Activated CD4-positive, alpha-beta T cell treated with anti-CD3 and anti-CD28 coated beads, Interleukin-2, amount 10 ng/mL, durations not matched to agents 7 days and 5 days (primary cell): Measurements from ENCODE around the gene PIK3R3. TPM values are rescaled to one million over a fixed set of nuclear protein-coding genes. Genes with fewer than 3 reads are reported as not detected.

Experiments used
- CTCF ChIA-PET: fragments of 350-600 bp; sonication (Branson Sonifier 250); formaldehyde crosslinking; loops from one replicate; lab custom pipeline; 2021; ENCODE audit warnings: antibody characterized with exemption; lab: Charles Lee
- POLR2A ChIA-PET: fragments of 350-600 bp; sonication (Branson Sonifier 250); formaldehyde crosslinking; loops from one replicate; lab custom pipeline; 2021; ENCODE audit warnings: antibody characterized with exemption; lab: Charles Lee
- DNase-seq: peaks from one replicate; pipeline ENCODE4 v3.0.0-alpha.2; 2020
- H3K27ac Mint-ChIP-seq: one replicate; pipeline ENCODE4 v1.8.0; 2021; ENCODE audit warnings: mild to moderate bottlenecking, moderate library complexity, mixed read lengths
- H3K27me3 Mint-ChIP-seq: one replicate; pipeline ENCODE4 v1.8.0; 2021; ENCODE audit warnings: mixed read lengths
- H3K36me3 Mint-ChIP-seq: one replicate; pipeline ENCODE4 v1.8.0; 2021; ENCODE audit warnings: low read depth, mixed read lengths
- H3K4me1 Mint-ChIP-seq: one replicate; pipeline ENCODE4 v1.8.0; 2021; ENCODE audit warnings: mixed read lengths
- H3K4me3 Mint-ChIP-seq: one replicate; pipeline ENCODE4 v1.8.0; 2021; ENCODE audit warnings: mild to moderate bottlenecking, moderate library complexity, mixed read lengths
- H3K9me3 Mint-ChIP-seq: one replicate; pipeline ENCODE4 v1.8.0; 2021; ENCODE audit warnings: mixed read lengths
- total RNA-seq, 2 experiments: library from RNA; stranded (reverse); gene quantifications; one replicate each; pipeline ENCODE4 v1.2.3, GENCODE V29; 2021

The PIK3R3 gene
- total RNA-seq, 2 experiments from 2014 or later, result 3.5 to 3.9 TPM

- Mint-ChIP-seq H3K27ac (no peak overlapping the region), H3K4me3 (no peak overlapping the region), H3K36me3 (no peaks in the 10 kb centered on the region), H3K27me3 (peaks cover 12% of the 10 kb centered on the region), H3K9me3 (no peaks in the 10 kb centered on the region), H3K4me1 (peaks cover 17% of the 10 kb centered on the region)
- POLR2A ChIA-PET, result no interaction called here
- CTCF ChIA-PET, result no interaction called here
- no peak for DNase-seq
Observed at GRCh38 chr1:46171351-46171750, 38.9 kb upstream of the PIK3R3 start.

DNA sequence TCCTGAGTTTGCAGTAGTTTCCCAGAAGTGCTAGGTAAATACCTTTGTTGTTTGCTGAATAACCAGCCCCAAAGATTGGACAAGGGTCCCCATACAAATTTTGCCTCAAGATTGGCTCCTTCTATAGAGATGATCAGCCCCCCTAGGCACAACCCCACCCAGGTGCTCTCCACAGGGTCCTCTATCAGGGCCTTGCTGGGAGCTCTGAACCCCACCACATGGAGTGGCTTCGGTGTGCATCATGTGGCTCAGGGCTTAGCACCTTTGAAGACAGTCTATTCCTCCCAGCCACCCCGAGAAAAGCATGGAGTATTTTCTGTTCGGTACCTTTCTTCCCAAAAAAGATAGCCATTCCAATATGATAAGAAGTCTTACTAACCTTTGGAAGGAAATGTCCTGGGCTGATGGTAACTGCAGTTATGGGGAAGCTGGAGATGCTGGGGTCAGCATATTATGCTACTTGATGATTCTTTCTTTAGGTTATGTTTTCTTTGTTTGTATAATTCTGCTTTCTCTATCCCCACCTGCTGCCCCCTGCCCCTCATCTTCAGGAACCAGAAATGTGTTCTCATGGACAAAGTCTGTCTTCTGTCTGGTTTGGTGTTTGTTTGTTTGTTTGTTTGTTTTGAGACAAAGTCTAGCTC lies 37.5 kb upstream of the PIK3R3 start:
- H3K4me1 Mint-ChIP-seq, result peaks cover 19% of the 10 kb centered on the region
- no peak for DNase-seq
- POLR2A ChIA-PET, result no interaction called here
- H3K36me3 Mint-ChIP-seq, result no peaks in the 10 kb centered on the region
- H3K27ac Mint-ChIP-seq, result no peak overlapping the region
- no peaks in the 10 kb centered on the region for H3K9me3 Mint-ChIP-seq
- CTCF ChIA-PET, result no interaction called here
- H3K27me3 Mint-ChIP-seq, result peaks cover 12% of the 10 kb centered on the region
- H3K4me3 Mint-ChIP-seq, result no peak overlapping the region

GRCh38 chr1:46168477-46168876 lies 36.0 kb upstream of the PIK3R3 start:
- H3K36me3 Mint-ChIP-seq, result no peaks in the 10 kb centered on the region
- no peaks in the 10 kb centered on the region for H3K9me3 Mint-ChIP-seq
- H3K27ac Mint-ChIP-seq, result no peak overlapping the region
- peaks cover 12% of the 10 kb centered on the region for H3K27me3 Mint-ChIP-seq
- POLR2A ChIA-PET, result interaction anchor here (0.7 kb wide), 1 partner anchor 105 kb away, joined by 3 read pairs; no protein-coding TSS in a partner anchor
- no peak overlapping the region for H3K4me3 Mint-ChIP-seq
- CTCF ChIA-PET, result interaction anchor here (0.7 to 0.8 kb wide), 2 partner anchors 36 to 135 kb away, joined by 3 to 4 read pairs; partner anchors contain the start of gene PIK3R3
- DNase-seq, result no peak
- peaks cover 19% of the 10 kb centered on the region for H3K4me1 Mint-ChIP-seq

DNA sequence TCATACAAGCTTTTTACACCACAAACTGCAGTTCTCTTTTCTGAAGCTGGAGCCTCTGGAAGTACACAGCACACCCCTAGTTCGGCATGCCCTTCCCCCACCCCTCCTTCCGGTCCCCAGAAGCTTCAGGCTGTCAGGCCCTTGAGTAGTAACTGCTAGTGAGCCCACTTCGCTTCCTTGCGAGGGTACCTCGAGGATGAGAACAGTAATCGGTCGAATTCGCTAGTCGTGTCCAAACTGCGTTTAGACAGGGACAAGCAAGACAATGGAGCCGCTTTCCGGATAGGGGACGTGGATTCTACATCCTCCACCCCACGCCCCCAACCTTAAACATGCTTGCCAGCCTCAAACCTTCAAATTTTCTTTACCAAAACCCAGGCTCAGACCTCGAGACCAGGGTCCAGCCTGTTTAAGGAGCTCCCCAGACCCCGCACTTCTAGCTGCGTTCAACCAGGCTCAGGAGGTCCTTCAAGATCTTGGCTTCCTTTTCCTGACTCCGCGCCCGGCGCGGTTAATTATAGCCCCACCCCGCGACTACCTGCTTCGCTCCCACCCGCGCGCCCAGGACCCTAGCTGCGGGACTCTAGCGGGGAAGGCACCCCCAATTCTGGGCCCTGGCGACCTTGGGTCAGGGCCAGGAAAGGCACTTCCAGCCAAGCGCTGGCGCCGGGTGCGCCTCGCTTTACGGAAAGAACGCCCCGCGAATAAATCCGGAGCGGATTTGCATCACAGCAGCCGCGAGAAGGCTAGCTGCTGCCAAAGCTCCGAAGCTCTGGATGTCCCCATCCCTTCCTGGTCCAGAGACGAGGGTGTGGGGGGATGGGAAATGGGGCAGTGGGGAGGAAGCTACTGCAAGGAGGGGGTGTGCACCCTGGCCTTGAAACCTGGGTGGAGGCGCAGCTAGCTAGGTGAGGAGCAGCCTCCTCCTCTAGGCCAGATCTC lies 34.4 kb upstream of the PIK3R3 start:
- Mint-ChIP-seq H3K36me3 (no peaks in the 10 kb centered on the region), H3K4me1 (peaks cover 19% of the 10 kb centered on the region), H3K4me3 (peak overlapping the region; percentile 76), H3K9me3 (no peaks in the 10 kb centered on the region), H3K27ac (peak overlapping the region; percentile 94), H3K27me3 (peaks cover 12% of the 10 kb centered on the region)
- ChIA-PET CTCF (interaction anchor here (0.7 to 1.4 kb wide), 5 partner anchors 9 to 132 kb away, joined by 3 to 5 read pairs (median 3); partner anchors contain the start of gene P3R3URF), POLR2A (no interaction called here)
- DNase-seq, result peak; percentile 56

DNA sequence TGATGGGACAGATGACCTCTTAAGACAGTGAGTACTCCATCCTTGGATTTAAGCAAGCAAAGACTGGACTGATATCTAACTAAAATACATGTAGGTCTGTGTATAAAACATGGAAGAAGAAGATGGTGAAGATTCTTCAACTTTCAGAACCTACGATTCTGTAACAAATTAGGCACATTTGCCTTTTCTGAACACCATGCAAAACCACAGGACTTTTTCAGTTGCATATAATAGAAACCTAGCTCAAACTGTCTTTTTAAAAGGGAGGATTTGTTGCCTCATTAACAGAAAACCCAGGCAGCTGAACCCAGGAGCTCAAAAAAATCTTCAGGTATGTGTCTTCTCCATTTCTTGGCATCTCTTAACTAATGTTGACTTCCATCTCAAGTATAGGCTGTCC lies 27.8 kb upstream of the PIK3R3 start:
- ChIA-PET CTCF (interaction anchor here (1.6 kb wide), 1 partner anchor 9 kb away, joined by 4 read pairs; no protein-coding TSS in a partner anchor), POLR2A (no interaction called here)
- peaks cover 5% of the 10 kb centered on the region for H3K27me3 Mint-ChIP-seq
- no peaks in the 10 kb centered on the region for H3K36me3 Mint-ChIP-seq
- H3K4me1 Mint-ChIP-seq, result no peaks in the 10 kb centered on the region
- no peak overlapping the region for H3K4me3 Mint-ChIP-seq
- H3K9me3 Mint-ChIP-seq, result no peaks in the 10 kb centered on the region
- no peak overlapping the region for H3K27ac Mint-ChIP-seq
- DNase-seq, result no peak

GRCh38 chr1:46159516-46159915 lies 27.1 kb upstream of the PIK3R3 start:
- no peaks in the 10 kb centered on the region for H3K9me3 Mint-ChIP-seq
- H3K27me3 Mint-ChIP-seq, result peaks cover 5% of the 10 kb centered on the region
- no peak overlapping the region for H3K27ac Mint-ChIP-seq
- POLR2A ChIA-PET, result no interaction called here
- CTCF ChIA-PET, result interaction anchor here (1.6 kb wide), 1 partner anchor 8 kb away, joined by 4 read pairs; no protein-coding TSS in a partner anchor
- H3K36me3 Mint-ChIP-seq, result no peaks in the 10 kb centered on the region
- no peak for DNase-seq
- H3K4me3 Mint-ChIP-seq, result no peak overlapping the region
- H3K4me1 Mint-ChIP-seq, result no peaks in the 10 kb centered on the region

DNA sequence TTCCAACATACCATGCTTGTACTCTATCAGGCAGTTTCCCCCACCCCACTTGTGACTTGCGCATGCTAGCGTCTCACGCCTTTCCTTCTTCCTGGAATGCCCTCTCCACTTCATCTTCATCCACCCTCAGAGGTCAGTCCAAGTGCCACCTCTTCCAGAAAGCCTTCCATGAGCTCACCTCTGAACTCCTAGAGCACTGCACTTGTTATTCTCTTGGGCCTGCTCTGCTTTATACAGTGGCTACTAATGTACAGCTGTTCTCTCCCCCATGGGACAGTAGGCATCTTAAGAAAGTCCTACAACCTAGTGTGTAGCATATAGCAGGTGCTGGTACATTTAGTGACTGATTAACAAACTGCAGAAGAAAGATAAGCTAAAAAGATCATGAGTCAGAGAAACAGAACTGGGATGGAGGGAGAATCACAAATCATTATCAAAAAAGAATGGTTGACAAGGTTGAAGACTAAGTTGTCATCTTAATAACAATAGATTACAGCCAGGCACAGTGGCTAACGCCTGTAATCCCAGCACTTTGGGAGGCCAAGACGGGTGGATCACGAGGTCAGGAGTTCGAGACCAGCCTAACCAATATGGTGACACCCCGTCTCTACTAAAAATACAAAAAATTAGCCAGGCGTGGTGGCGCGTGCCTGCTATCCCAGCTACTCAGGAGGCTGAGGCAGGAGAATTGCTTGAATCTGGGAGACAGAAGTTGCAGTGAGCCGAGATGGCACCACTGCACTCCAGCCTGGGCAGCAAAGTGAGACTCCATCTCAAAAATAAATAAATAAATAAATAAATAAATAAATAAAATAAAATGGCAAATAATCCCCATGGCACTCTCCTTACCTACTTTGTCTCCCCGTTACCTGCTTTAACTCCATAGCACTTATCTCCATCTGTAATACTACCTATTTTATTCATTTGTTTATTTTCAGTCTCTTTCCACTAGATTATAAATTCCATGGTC lies 26.2 kb upstream of the PIK3R3 start:
- ChIA-PET POLR2A (no interaction called here), CTCF (interaction anchor here (1.3 to 1.6 kb wide), 2 partner anchors 7 to 15 kb away, joined by 3 to 4 read pairs; no protein-coding TSS in a partner anchor)
- Mint-ChIP-seq H3K4me3 (no peak overlapping the region), H3K36me3 (no peaks in the 10 kb centered on the region), H3K4me1 (no peaks in the 10 kb centered on the region), H3K27me3 (peaks cover 5% of the 10 kb centered on the region), H3K9me3 (no peaks in the 10 kb centered on the region), H3K27ac (no peak overlapping the region)
- no peak for DNase-seq

DNA sequence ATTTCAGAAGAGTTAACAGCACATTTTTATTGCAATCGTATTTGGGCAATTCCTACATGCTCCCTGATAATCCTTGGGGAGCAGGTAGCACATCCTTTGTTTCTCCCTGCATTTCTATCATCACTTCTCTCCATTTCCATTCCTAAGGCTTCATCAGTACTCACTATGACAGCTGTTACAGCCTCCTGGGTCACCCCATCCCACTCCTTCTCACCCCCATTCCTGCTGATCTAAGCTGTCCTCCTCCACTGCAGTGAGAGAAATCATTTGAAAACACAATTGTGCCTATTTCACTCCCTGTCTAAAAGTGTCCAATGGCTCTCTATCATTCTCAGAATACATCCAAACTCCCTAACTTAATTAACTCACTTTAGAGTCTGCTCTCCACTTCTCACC lies 25.5 kb upstream of the PIK3R3 start:
- peaks cover 5% of the 10 kb centered on the region for H3K27me3 Mint-ChIP-seq
- H3K4me3 Mint-ChIP-seq, result no peak overlapping the region
- CTCF ChIA-PET, result interaction anchor here (1.3 kb wide), 1 partner anchor 14 kb away, joined by 3 read pairs; no protein-coding TSS in a partner anchor
- no peaks in the 10 kb centered on the region for H3K36me3 Mint-ChIP-seq
- H3K27ac Mint-ChIP-seq, result no peak overlapping the region
- DNase-seq, result no peak
- POLR2A ChIA-PET, result no interaction called here
- H3K4me1 Mint-ChIP-seq, result no peaks in the 10 kb centered on the region
- no peaks in the 10 kb centered on the region for H3K9me3 Mint-ChIP-seq

DNA sequence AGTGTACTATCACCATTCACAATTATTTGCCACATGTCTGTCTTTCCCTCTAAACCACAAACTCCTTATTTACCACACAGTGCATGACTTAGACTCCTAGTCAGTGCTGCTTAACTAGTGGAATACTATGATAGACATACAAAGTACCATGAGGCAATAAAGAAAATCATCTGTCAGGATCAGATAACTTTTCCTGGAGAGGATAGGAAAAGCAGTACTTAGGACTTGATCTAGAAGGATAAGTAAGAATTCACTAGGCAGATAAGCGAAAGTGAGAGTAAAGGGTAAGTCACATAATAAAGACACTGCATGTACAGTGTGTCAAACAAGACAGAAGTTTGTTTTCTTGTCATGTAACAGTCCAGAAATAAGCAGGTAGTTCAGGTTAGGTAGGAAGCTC lies 21.3 kb upstream of the PIK3R3 start:
- no peak for DNase-seq
- H3K9me3 Mint-ChIP-seq, result no peaks in the 10 kb centered on the region
- H3K27ac Mint-ChIP-seq, result no peak overlapping the region
- POLR2A ChIA-PET, result no interaction called here
- CTCF ChIA-PET, result no interaction called here
- H3K36me3 Mint-ChIP-seq, result no peaks in the 10 kb centered on the region
- H3K4me1 Mint-ChIP-seq, result no peaks in the 10 kb centered on the region
- no peaks in the 10 kb centered on the region for H3K27me3 Mint-ChIP-seq
- H3K4me3 Mint-ChIP-seq, result no peak overlapping the region

DNA sequence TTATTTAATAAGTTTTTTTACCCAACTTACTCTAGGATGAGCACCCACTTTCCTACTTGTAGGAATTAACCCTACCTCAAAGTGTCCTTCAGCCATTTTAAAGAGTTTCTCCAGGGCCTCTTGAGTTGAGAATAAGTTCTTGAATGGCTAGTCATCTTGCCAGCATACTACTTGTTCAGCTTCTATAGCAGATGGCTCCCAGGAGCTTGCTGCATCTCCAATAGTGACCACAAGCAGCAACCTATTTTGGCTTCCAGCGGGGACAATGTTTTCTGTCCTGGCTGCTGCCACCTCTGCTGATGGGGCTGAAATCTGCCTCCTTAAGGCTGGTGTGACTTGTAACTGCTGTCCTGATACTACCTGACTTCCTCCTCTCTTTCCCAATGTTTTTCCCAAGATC lies 20.8 kb upstream of the PIK3R3 start:
- Mint-ChIP-seq H3K27ac (no peak overlapping the region), H3K27me3 (no peaks in the 10 kb centered on the region), H3K36me3 (no peaks in the 10 kb centered on the region), H3K9me3 (no peaks in the 10 kb centered on the region), H3K4me3 (no peak overlapping the region), H3K4me1 (no peaks in the 10 kb centered on the region)
- ChIA-PET POLR2A (no interaction called here), CTCF (no interaction called here)
- DNase-seq, result no peak

DNA sequence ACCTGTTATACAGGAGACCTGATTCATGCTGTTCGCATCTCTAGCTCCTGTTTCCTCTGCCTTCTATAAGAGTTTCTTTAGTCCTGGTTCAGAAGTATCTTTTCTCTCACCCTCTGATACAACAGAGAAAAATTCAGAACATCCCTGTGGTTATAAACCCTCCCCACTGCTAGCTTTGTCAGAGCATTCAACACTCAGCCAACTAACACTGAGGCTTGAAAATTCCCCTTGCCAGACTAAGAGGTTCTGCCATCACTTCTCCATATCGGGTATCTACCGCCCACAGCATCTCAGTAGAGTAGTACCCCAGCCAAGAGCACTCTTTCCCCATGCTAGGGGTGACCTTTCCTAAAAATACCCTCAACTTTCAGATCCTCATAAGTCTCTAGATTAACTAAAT lies 19.6 kb upstream of the PIK3R3 start:
- no peak for DNase-seq
- Mint-ChIP-seq H3K27me3 (no peaks in the 10 kb centered on the region), H3K36me3 (no peaks in the 10 kb centered on the region), H3K4me3 (no peak overlapping the region), H3K4me1 (no peaks in the 10 kb centered on the region), H3K9me3 (no peaks in the 10 kb centered on the region), H3K27ac (no peak overlapping the region)
- ChIA-PET POLR2A (no interaction called here), CTCF (interaction anchor here (1.2 kb wide), 1 partner anchor 8 kb away, joined by 4 read pairs; no protein-coding TSS in a partner anchor)

GRCh38 chr1:46150085-46150484 lies 17.7 kb upstream of the PIK3R3 start:
- H3K27ac Mint-ChIP-seq, result no peak overlapping the region
- ChIA-PET CTCF (no interaction called here), POLR2A (no interaction called here)
- H3K4me3 Mint-ChIP-seq, result no peak overlapping the region
- H3K36me3 Mint-ChIP-seq, result no peaks in the 10 kb centered on the region
- no peaks in the 10 kb centered on the region for H3K4me1 Mint-ChIP-seq
- no peaks in the 10 kb centered on the region for H3K9me3 Mint-ChIP-seq
- DNase-seq, result no peak
- H3K27me3 Mint-ChIP-seq, result no peaks in the 10 kb centered on the region
